ENCODE results near the gene IGLL5.

The IGLL5 gene

DNA sequence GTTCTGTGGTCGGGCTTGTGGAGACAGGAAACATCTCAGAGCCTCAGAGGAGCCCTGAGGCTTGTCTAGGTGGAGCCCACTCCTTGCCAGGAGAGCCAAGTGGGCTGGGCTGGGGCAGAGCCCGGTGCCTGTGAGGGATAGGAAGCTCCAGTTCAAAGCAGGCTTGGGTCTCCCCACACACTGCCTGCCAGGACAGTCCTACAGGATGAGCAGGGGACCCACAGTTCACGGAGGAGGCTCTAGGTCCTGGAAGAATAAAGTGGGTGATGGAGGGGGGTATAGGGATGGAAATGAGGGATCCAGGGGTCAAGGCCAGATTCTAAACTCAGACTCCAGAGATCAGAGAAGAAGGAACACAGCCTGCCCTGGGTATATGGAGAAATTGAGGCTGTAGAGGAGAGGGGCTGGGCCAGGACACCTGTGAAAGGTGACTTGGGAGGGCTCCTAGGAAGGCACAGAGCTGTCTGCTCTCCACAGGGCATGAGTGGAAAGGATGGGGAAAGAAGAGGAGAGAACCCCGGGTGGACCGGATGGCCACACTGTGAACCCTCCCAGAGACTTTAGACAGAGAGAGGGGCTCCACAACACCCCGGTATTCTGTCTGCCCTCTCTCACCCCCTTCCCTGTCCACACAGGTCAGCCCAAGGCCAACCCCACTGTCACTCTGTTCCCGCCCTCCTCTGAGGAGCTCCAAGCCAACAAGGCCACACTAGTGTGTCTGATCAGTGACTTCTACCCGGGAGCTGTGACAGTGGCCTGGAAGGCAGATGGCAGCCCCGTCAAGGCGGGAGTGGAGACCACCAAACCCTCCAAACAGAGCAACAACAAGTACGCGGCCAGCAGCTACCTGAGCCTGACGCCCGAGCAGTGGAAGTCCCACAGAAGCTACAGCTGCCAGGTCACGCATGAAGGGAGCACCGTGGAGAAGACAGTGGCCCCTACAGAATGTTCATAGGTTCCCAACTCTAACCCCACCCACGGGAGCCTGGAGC is 7.4 kb downstream of the IGLL5 start (continued):
- TF ChIP-seq, protein P1, sequence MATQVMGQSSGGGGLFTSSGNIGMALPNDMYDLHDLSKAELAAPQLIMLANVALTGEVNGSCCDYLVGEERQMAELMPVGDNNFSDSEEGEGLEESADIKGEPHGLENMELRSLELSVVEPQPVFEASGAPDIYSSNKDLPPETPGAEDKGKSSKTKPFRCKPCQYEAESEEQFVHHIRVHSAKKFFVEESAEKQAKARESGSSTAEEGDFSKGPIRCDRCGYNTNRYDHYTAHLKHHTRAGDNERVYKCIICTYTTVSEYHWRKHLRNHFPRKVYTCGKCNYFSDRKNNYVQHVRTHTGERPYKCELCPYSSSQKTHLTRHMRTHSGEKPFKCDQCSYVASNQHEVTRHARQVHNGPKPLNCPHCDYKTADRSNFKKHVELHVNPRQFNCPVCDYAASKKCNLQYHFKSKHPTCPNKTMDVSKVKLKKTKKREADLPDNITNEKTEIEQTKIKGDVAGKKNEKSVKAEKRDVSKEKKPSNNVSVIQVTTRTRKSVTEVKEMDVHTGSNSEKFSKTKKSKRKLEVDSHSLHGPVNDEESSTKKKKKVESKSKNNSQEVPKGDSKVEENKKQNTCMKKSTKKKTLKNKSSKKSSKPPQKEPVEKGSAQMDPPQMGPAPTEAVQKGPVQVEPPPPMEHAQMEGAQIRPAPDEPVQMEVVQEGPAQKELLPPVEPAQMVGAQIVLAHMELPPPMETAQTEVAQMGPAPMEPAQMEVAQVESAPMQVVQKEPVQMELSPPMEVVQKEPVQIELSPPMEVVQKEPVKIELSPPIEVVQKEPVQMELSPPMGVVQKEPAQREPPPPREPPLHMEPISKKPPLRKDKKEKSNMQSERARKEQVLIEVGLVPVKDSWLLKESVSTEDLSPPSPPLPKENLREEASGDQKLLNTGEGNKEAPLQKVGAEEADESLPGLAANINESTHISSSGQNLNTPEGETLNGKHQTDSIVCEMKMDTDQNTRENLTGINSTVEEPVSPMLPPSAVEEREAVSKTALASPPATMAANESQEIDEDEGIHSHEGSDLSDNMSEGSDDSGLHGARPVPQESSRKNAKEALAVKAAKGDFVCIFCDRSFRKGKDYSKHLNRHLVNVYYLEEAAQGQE (tag by site-specific recombination; IDR thresholded peaks at IDR 0.05): no peak
- no peak for TF ChIP-seq ZNF37A (tag by site-specific recombination; IDR thresholded peaks at IDR 0.05)
- no peak for TF ChIP-seq WT1 (tag by site-specific recombination; IDR thresholded peaks at IDR 0.05)
- no peak for TF ChIP-seq ZNF350 (tag by site-specific recombination; IDR thresholded peaks at IDR 0.05)
- TF ChIP-seq, protein P2, sequence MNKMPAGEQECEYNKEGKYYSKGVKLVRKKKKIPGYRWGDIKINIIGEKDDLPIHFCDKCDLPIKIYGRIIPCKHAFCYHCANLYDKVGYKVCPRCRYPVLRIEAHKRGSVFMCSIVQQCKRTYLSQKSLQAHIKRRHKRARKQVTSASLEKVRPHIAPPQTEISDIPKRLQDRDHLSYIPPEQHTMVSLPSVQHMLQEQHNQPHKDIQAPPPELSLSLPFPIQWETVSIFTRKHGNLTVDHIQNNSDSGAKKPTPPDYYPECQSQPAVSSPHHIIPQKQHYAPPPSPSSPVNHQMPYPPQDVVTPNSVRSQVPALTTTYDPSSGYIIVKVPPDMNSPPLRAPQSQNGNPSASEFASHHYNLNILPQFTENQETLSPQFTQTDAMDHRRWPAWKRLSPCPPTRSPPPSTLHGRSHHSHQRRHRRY (tag by site-specific recombination; IDR thresholded peaks at IDR 0.05): no peak
- TF ChIP-seq ZSCAN16 (tag by site-specific recombination; IDR thresholded peaks at IDR 0.05): no peak
- TF ChIP-seq TCF7L2 (IDR thresholded peaks at IDR 0.05; ENCODE audit: borderline replicate concordance, low read depth, low read length): no peak

DNA sequence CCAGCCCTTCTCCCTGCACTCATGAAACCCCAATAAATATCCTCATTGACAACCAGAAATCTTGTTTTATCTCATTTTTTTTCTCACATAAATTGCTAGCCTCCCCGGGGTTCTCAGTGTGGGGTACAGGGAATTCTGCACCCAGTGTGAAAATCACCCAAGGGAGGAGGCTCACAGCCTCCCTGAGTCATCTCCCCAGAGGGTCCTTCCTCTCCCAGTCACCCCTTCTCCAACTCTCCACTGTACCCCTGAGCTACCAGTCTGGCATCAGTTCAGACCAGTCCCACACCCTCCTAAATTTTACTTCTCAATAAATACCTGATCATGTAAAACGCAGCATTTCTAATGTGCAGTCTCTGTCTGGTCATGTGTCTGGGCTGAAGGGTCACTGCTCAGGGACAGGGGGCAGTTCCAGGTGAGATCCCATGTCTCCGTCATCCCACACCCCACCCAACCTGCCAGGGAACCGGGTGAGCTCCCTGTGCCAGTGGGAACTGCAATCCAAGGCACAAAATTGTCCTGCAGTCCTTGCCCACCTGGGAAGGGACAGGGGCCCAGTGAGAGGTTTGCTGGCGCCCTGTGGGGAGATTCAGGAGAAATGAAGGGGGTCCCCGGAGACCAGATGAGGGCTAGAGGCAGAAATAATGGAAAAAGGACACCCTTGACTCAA is 8.3 kb downstream of the IGLL5 start:
- POLR2A ChIA-PET: no interaction called here

DNA sequence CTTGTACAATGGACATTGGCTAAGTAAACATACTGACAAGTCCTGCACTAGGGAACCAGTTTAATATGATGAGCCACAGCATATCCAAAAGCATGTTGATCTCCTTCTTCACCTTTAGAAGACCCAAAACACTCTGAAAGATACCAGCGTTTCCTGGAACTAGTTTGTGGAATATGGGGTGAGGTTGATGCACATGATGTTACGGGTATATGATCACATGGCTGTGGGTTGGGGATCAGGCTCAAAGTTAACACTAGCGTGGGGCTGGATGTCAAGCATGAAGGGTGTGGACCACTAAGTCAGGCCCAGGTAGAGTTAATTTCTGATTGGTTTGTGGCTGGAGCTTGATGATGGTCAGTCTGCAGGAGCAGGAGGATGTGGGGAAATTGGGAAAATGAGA is 9.0 kb downstream of the IGLL5 start:
- H3K4me3 ChIP-seq (ENCODE audit: low read depth, low read length): no peak overlapping the region
- H3K36me3 ChIP-seq (ENCODE audit: control insufficient read depth in 2 of 2, insufficient read depth in 1 of 2, low read length in 2 of 2): no peaks in the 10 kb centered on the region
- H3K9me3 ChIP-seq (ENCODE audit: control insufficient read depth, insufficient read depth, low read depth, low read length): no peaks in the 10 kb centered on the region
- POLR2A ChIA-PET: no interaction called here
- no peaks in the 10 kb centered on the region for H3K4me1 ChIP-seq (ENCODE audit: control insufficient read depth, insufficient read depth, low read length)
- peak; percentile 88; the same call in 1 of the 2 replicates for TF ChIP-seq ZNF239 (tag by site-specific recombination; IDR thresholded peaks at IDR 0.05)
- TF ChIP-seq ZNF19 (tag by site-specific recombination; IDR thresholded peaks at IDR 0.05; ENCODE audit: low read depth): no peak
- TF ChIP-seq ZNF549 (tag by site-specific recombination; IDR thresholded peaks at IDR 0.05): no peak
- TF ChIP-seq SCRT2 (tag by site-specific recombination; IDR thresholded peaks at IDR 0.05): no peak
- TF ChIP-seq, protein P3, sequence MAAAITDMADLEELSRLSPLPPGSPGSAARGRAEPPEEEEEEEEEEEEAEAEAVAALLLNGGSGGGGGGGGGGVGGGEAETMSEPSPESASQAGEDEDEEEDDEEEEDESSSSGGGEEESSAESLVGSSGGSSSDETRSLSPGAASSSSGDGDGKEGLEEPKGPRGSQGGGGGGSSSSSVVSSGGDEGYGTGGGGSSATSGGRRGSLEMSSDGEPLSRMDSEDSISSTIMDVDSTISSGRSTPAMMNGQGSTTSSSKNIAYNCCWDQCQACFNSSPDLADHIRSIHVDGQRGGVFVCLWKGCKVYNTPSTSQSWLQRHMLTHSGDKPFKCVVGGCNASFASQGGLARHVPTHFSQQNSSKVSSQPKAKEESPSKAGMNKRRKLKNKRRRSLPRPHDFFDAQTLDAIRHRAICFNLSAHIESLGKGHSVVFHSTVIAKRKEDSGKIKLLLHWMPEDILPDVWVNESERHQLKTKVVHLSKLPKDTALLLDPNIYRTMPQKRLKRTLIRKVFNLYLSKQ (tag by site-specific recombination; IDR thresholded peaks at IDR 0.05; ENCODE audit: borderline replicate concordance): no peak
- TF ChIP-seq ZNF138 (tag by site-specific recombination; IDR thresholded peaks at IDR 0.05; ENCODE audit: borderline replicate concordance): no peak
- no peak for TF ChIP-seq ZNF214 (tag by site-specific recombination; IDR thresholded peaks at IDR 0.05; ENCODE audit: borderline replicate concordance)
- CTCF ChIA-PET: interaction anchor here (1.0 to 1.7 kb wide), 6 partner anchors 12 to 230 kb away, joined by 4 to 7 read pairs (median 5); no protein-coding TSS in a partner anchor
- H3K27ac ChIP-seq (ENCODE audit: extremely low read depth, low read depth, low read length): no peak overlapping the region

More for the DNA sequence above, 8.3 kb downstream of the IGLL5 start:
- Histone ChIP-seq H3K9me3 (ENCODE audit: control insufficient read depth, insufficient read depth, low read depth, low read length) (no peaks in the 10 kb centered on the region), H3K4me3 (ENCODE audit: low read depth, low read length) (no peak overlapping the region), H3K27ac (ENCODE audit: extremely low read depth, low read depth, low read length) (no peak overlapping the region), H3K4me1 (ENCODE audit: control insufficient read depth, insufficient read depth, low read length) (no peaks in the 10 kb centered on the region), H3K36me3 (ENCODE audit: control insufficient read depth in 2 of 2, insufficient read depth in 1 of 2, low read length in 2 of 2) (no peaks in the 10 kb centered on the region)
- CTCF ChIA-PET: interaction anchor here (0.6 to 1.7 kb wide), 4 partner anchors 12 to 42 kb away, joined by 4 to 7 read pairs (median 4); no protein-coding TSS in a partner anchor
- TF ChIP-seq ZNF350 (tag by site-specific recombination; IDR thresholded peaks at IDR 0.05): no peak
- peak; percentile 16; the same call in 1 of the 2 replicates for TF ChIP-seq GLIS1 (tag by site-specific recombination; IDR thresholded peaks at IDR 0.05)
- TF ChIP-seq ZFP37 (tag by site-specific recombination; IDR thresholded peaks at IDR 0.05): peak; percentile 83
- TF ChIP-seq, protein P4, sequence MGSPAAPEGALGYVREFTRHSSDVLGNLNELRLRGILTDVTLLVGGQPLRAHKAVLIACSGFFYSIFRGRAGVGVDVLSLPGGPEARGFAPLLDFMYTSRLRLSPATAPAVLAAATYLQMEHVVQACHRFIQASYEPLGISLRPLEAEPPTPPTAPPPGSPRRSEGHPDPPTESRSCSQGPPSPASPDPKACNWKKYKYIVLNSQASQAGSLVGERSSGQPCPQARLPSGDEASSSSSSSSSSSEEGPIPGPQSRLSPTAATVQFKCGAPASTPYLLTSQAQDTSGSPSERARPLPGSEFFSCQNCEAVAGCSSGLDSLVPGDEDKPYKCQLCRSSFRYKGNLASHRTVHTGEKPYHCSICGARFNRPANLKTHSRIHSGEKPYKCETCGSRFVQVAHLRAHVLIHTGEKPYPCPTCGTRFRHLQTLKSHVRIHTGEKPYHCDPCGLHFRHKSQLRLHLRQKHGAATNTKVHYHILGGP (tag by site-specific recombination; IDR thresholded peaks at IDR 0.05): no peak
- no peak for TF ChIP-seq ZNF514 (tag by site-specific recombination; IDR thresholded peaks at IDR 0.05)
- TF ChIP-seq ZNF221 (tag by site-specific recombination; IDR thresholded peaks at IDR 0.05; ENCODE audit: borderline replicate concordance): no peak
- TF ChIP-seq ZNF354C (tag by site-specific recombination; IDR thresholded peaks at IDR 0.05; ENCODE audit: borderline replicate concordance, low read depth): no peak
